Hepatocyte (in vitro differentiated cells): ENCODE measurements around the gene PSMB1. TPM values are rescaled to one million over a fixed set of nuclear protein-coding genes. Genes with fewer than 3 reads are reported as not detected.

ENCODE experiments used
- DNase-seq: peaks from one replicate; pipeline ENCODE4 v3.0.0-alpha.2; 2016; ENCODE audit warnings: low spot score
- H2AFZ ChIP-seq: fragments of 200-600 bp; sonication (generic); 2 replicates; pipeline ENCODE4 v1.6.0; 2016; ENCODE audit warnings: antibody characterized with exemption, mild to moderate bottlenecking
- H3K27ac ChIP-seq: fragments of 200-600 bp; sonication (generic); 2 replicates; pipeline ENCODE4 v1.5.1; 2016; ENCODE audit warnings: mild to moderate bottlenecking
- H3K27me3 ChIP-seq: fragments of 200-600 bp; sonication (generic); 2 replicates; pipeline ENCODE4 v1.6.1; 2016
- H3K36me3 ChIP-seq: fragments of 200-600 bp; sonication (generic); replicated peaks from 2 replicates; pipeline ENCODE4 v1.5.1; 2016; ENCODE audit warnings: low read depth; ENCODE audit not compliant: insufficient read depth
- H3K4me1 ChIP-seq: fragments of 200-600 bp; sonication (generic); 2 replicates; pipeline ENCODE4 v1.5.1; 2016; ENCODE audit warnings: mild to moderate bottlenecking, moderate library complexity; ENCODE audit not compliant: insufficient read depth
- H3K4me2 ChIP-seq: fragments of 200-600 bp; sonication (generic); 2 replicates; pipeline ENCODE4 v1.6.0; 2016
- H3K4me3 ChIP-seq: fragments of 200-600 bp; sonication (generic); 2 replicates; pipeline ENCODE4 v1.5.1; 2016; ENCODE audit warnings: mild to moderate bottlenecking
- H3K79me2 ChIP-seq: fragments of 200-600 bp; sonication (generic); 2 replicates; pipeline ENCODE4 v1.6.0; 2017; ENCODE audit warnings: mild to moderate bottlenecking
- H3K9me2 ChIP-seq: fragments of 200-600 bp; sonication (generic); replicated peaks from 2 replicates; pipeline ENCODE4 v1.6.0; 2017; ENCODE audit warnings: mild to moderate bottlenecking; ENCODE audit not compliant: insufficient read depth
- H3K9me3 ChIP-seq: fragments of 200-600 bp; sonication (generic); 2 replicates; pipeline ENCODE4 v1.5.1; 2016; ENCODE audit warnings: low read depth, mild to moderate bottlenecking
- H4K20me1 ChIP-seq: fragments of 200-600 bp; sonication (generic); 2 replicates; pipeline ENCODE4 v1.6.0; 2016; ENCODE audit warnings: mild to moderate bottlenecking; ENCODE audit not compliant: insufficient read depth, poor library complexity, severe bottlenecking
- EZH2 ChIP-seq: fragments of 200-600 bp; sonication (generic); IDR thresholded peaks from 2 replicates; pipeline ENCODE4 v1.6.1; 2016; ENCODE audit warnings: antibody characterized with exemption, mild to moderate bottlenecking, borderline replicate concordance
- EZH2phosphoT487 ChIP-seq: fragments of 200-600 bp; sonication (generic); IDR thresholded peaks from one replicate; pipeline ENCODE4 v1.6.1; 2018; ENCODE audit warnings: antibody characterized with exemption, mild to moderate bottlenecking, low read depth, moderate library complexity; ENCODE audit not compliant: unreplicated experiment, severe bottlenecking
- WGBS: methylation state at CpG from one replicate; pipeline ENCODE4 v1.1.6; 2016; ENCODE audit warnings: low lambda C conversion rate; ENCODE audit errors: missing lambda C conversion rate; 5-methylcytosine and 5-hydroxymethylcytosine counted together
- polyA plus RNA-seq: library from polyadenylated mRNA; unstranded; fragments of >200 nt; fragmentation: Nextera tagmentation; extraction: Ambion mirVana; gene quantifications from 2 replicates; pipeline ENCODE4 v1.2.1, GENCODE V29; 2016
- total RNA-seq: library from RNA; depleted of rRNA; stranded (reverse); fragments of >200 nt; gene quantifications from 2 replicates; pipeline ENCODE4 v1.2.3, GENCODE V29; 2014
- TF ChIP-seq, protein P1 (sequence below): fragments of 200-600 bp; sonication (generic); IDR thresholded peaks from 2 replicates; pipeline ENCODE4 v1.5.1; 2016; ENCODE audit warnings: antibody characterized with exemption, mild to moderate bottlenecking; ENCODE audit not compliant: poor library complexity

Gene PSMB1
- total and polyA plus RNA-seq, 2 experiments from 2014 or later, result 261 to 398 TPM

DNA sequence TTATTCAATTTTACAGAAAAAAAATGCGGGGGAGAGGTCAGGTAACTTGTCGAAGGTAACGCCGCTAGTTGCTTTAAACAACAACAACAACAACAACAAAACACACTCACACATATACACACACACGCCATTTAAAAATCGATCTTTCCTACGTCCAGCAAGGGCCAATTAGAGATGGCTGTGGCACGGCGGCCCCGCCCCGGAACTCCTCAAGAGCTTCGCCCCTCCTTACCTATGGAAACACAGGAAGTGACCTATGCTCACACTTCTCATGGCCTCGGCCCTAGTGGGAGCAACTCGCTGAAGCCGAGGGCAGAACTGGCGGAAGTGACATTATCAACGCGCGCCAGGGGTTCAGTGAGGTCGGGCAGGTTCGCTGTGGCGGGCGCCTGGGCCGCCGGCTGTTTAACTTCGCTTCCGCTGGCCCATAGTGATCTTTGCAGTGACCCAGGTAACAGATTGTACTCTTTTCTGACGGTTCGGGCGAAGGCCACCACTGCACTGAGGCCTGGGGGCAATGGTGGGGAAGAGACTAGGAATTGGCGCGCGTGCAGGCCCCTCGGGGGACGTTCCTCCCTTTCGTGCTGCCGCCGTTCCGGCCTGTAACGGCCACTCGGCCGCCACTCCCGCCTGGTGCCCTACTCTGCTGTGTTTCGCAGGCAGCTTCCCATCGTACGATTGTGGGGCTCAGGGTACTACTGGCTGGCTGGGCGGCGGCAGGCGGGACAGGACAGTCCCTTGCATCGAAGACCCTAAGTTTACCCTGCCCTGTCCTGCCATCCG lies 1.1 kb upstream of the PSMB1 start, which contains the start of gene TBP:
Gene TBP, plus strand, starts transcription at position 357 of the 783 bp plus-strand sequence. CDS start 2,661 bp downstream, outside the sequence.
- peaks cover 22% of the 10 kb centered on the region for H3K4me1 ChIP-seq
- WGBS, result under 1% methylated on average over 47 of the region's 51 CpGs

DNA sequence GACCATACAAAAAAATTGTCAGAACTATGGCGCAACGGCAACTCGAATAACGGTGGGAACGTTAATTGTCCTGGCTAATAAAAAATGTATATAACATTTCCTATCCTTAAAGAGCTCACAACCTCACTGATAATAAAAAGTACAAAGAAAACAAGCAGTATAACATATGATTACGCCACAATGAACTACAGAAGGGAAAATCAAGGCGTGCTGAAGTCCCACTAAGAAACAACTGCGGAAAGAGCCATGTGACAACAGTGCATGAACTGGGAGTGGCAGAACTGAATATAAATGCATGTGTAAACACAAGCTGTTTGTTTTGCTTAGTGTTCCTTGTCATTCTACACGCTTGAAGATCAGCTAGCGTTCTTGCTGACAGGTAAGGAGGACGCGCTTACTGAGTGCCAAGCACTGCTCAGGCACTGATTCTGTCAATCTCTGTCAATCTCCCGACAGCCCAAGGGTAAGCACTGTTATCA lies 466 bp upstream of the PSMB1 start:
- Histone ChIP-seq H2AFZ (peak overlapping the region; percentile 72), H3K27ac (peak overlapping the region; percentile 97), H3K79me2 (peaks cover 76% of the 10 kb centered on the region), H3K36me3 (no peaks in the 10 kb centered on the region), H3K4me2 (peak overlapping the region; percentile 76), H3K9me2 (no peaks in the 10 kb centered on the region), H3K9me3 (no peaks in the 10 kb centered on the region), H3K4me1 (peaks cover 22% of the 10 kb centered on the region), H4K20me1 (peaks cover 41% of the 10 kb centered on the region), H3K27me3 (no peaks in the 10 kb centered on the region), H3K4me3 (peak overlapping the region; percentile 98)
- peak; percentile 66 for DNase-seq
- TF ChIP-seq, protein P1, sequence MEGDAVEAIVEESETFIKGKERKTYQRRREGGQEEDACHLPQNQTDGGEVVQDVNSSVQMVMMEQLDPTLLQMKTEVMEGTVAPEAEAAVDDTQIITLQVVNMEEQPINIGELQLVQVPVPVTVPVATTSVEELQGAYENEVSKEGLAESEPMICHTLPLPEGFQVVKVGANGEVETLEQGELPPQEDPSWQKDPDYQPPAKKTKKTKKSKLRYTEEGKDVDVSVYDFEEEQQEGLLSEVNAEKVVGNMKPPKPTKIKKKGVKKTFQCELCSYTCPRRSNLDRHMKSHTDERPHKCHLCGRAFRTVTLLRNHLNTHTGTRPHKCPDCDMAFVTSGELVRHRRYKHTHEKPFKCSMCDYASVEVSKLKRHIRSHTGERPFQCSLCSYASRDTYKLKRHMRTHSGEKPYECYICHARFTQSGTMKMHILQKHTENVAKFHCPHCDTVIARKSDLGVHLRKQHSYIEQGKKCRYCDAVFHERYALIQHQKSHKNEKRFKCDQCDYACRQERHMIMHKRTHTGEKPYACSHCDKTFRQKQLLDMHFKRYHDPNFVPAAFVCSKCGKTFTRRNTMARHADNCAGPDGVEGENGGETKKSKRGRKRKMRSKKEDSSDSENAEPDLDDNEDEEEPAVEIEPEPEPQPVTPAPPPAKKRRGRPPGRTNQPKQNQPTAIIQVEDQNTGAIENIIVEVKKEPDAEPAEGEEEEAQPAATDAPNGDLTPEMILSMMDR, result no peak
- no peak for TF ChIP-seq EZH2phosphoT487
- no peak for TF ChIP-seq EZH2
- under 1% methylated on average over 13 of the region's 13 CpGs for whole genome bisulfite sequencing

More for the DNA sequence above, 1.1 kb upstream of the PSMB1 start, which contains the start of gene TBP:
- Histone ChIP-seq H4K20me1 (peaks cover 35% of the 10 kb centered on the region), H3K9me3 (no peaks in the 10 kb centered on the region), H3K9me2 (no peaks in the 10 kb centered on the region), H3K27ac (peak within 1 kb of the TSS; percentile 97), H3K27me3 (no peaks in the 10 kb centered on the region), H3K4me3 (peak within 1 kb of the TSS; percentile 98), H3K79me2 (peaks cover 73% of the 10 kb centered on the region), H2AFZ (peak within 1 kb of the TSS; percentile 72), H3K4me2 (peak within 1 kb of the TSS; percentile 90), H3K36me3 (no peaks in the 10 kb centered on the region)
- TF ChIP-seq, protein P1, result no peak
- TF ChIP-seq EZH2 (no peak), EZH2phosphoT487 (no peak)
- peak; percentile 98 for DNase-seq

DNA sequence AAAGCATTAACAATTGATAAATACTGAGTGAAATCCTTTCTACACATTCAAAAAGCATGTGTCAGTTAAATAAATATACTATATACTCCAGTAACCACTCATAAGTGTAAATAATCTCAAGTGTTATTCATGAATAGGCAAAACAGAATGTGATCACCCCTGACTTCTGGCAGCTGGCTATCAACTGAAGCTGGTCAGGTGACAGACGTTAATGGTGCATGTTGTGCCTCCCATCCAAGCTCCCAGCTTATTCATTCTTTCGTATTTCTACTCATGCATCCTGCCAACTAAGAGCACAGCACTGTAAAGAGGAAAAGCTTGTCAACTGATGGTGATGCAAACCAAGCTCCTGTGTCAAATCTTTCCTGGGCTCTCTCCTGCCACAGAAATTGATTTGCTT lies 7.7 kb downstream of the PSMB1 start:
- H2AFZ ChIP-seq, result no peak overlapping the region
- H3K27me3 ChIP-seq, result no peaks in the 10 kb centered on the region
- no peaks in the 10 kb centered on the region for H3K9me2 ChIP-seq
- no peaks in the 10 kb centered on the region for H3K4me1 ChIP-seq
- no peaks in the 10 kb centered on the region for H3K36me3 ChIP-seq
- TF ChIP-seq, protein P1, result no peak
- TF ChIP-seq EZH2phosphoT487 (no peak), EZH2 (no peak)
- no peak for DNase-seq
- H3K9me3 ChIP-seq, result no peaks in the 10 kb centered on the region
- peaks cover 50% of the 10 kb centered on the region for H4K20me1 ChIP-seq
- no peak overlapping the region for H3K4me3 ChIP-seq
- 80% methylated on average over 2 of the region's 2 CpGs for WGBS
- H3K79me2 ChIP-seq, result peaks cover 92% of the 10 kb centered on the region
- H3K4me2 ChIP-seq, result no peak overlapping the region
- H3K27ac ChIP-seq, result no peak overlapping the region
